Osteoblast (primary cell): ENCODE data around the gene SSTR3. TPM values are rescaled to one million over a fixed set of nuclear protein-coding genes. Genes with fewer than 3 reads are reported as not detected.
A peak's percentile ranks its signal among the peaks of the same experiment; 100 is the strongest.

Source experiments
- DNase-seq: peaks from one replicate; pipeline ENCODE4 v3.0.0; 2011; ENCODE audit warnings: low spot score, mixed read lengths; ENCODE audit not compliant: insufficient read length; ENCODE audit errors: missing footprints
- H2AFZ ChIP-seq: 2 replicates; pipeline ENCODE4 v1.6.0; 2011; ENCODE audit warnings: mild to moderate bottlenecking, low read length
- H3K27ac ChIP-seq: 2 replicates; pipeline ENCODE4 v1.5.1; 2011; ENCODE audit warnings: mild to moderate bottlenecking, low read depth, low read length, moderate library complexity
- H3K27me3 ChIP-seq: 2 replicates; pipeline ENCODE4 v1.6.0; 2012; ENCODE audit warnings: mild to moderate bottlenecking, control low read depth, inconsistent platforms, low read length, moderate library complexity; ENCODE audit not compliant: insufficient read depth
- H3K36me3 ChIP-seq: 2 replicates; pipeline ENCODE4 v1.5.1; 2011; ENCODE audit warnings: mild to moderate bottlenecking, low read length, control low read depth, moderate library complexity; ENCODE audit not compliant: insufficient read depth
- H3K4me1 ChIP-seq: 2 replicates; pipeline ENCODE4 v1.5.1; 2011; ENCODE audit warnings: mild to moderate bottlenecking, low read length, control low read depth, moderate library complexity; ENCODE audit not compliant: insufficient read depth
- H3K4me2 ChIP-seq: 2 replicates; pipeline ENCODE4 v1.6.0; 2011; ENCODE audit warnings: mild to moderate bottlenecking, low read length; ENCODE audit not compliant: insufficient read depth
- H3K4me3 ChIP-seq: fragments of 200-600 bp; sonication (generic); 3 replicates; pipeline ENCODE4 v1.5.1; 2012; ENCODE audit warnings: mild to moderate bottlenecking, low read length, inconsistent platforms; ENCODE audit not compliant: insufficient read depth
- H3K79me2 ChIP-seq: 2 replicates; pipeline ENCODE4 v1.6.0; 2012; ENCODE audit warnings: mild to moderate bottlenecking, low read length, control low read depth, inconsistent platforms; ENCODE audit not compliant: insufficient read depth
- H3K9me3 ChIP-seq: 2 replicates; pipeline ENCODE4 v1.5.1; 2011; ENCODE audit warnings: low read depth, low read length, control low read depth
- H4K20me1 ChIP-seq: 2 replicates; pipeline ENCODE4 v1.6.0; 2012; ENCODE audit warnings: mild to moderate bottlenecking, low read length, control low read depth; ENCODE audit not compliant: insufficient read depth
- total RNA-seq: library from RNA; depleted of rRNA; stranded (reverse); fragments of >200 nt; gene quantifications from 2 replicates; pipeline ENCODE4 v1.2.3, GENCODE V29; 2012
- TF ChIP-seq, protein P1 (sequence below): IDR thresholded peaks from 2 replicates; pipeline ENCODE4 v1.5.1; 2011; ENCODE audit warnings: mild to moderate bottlenecking, low read depth, low read length, moderate library complexity; ENCODE audit errors: extremely low read depth

The SSTR3 gene
- total RNA-seq, 1 donor, result not detected

DNA sequence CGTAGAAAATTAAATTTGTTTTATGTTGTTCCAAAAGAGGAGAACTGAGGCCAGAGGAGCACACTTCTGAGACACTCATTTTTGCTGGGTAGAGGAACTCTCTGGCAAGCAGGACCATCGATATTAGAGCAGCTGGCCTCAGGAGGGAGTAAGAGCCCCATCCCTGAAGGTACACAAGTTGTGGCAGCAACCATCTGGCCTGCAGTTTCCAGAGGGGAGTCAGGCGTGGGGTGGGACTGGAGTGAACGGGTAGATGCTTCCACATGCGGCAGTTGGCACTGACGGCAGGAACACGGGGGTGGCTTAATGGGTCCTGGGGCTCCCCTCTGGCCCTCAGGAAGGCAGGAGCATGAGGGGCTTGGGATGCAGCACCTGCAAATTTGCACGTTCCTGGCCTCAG is 13.2 kb upstream of the SSTR3 start:
- TF ChIP-seq, protein P1, sequence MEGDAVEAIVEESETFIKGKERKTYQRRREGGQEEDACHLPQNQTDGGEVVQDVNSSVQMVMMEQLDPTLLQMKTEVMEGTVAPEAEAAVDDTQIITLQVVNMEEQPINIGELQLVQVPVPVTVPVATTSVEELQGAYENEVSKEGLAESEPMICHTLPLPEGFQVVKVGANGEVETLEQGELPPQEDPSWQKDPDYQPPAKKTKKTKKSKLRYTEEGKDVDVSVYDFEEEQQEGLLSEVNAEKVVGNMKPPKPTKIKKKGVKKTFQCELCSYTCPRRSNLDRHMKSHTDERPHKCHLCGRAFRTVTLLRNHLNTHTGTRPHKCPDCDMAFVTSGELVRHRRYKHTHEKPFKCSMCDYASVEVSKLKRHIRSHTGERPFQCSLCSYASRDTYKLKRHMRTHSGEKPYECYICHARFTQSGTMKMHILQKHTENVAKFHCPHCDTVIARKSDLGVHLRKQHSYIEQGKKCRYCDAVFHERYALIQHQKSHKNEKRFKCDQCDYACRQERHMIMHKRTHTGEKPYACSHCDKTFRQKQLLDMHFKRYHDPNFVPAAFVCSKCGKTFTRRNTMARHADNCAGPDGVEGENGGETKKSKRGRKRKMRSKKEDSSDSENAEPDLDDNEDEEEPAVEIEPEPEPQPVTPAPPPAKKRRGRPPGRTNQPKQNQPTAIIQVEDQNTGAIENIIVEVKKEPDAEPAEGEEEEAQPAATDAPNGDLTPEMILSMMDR, result peak; percentile 10
- Histone ChIP-seq H3K36me3 (peaks cover 16% of the 10 kb centered on the region), H3K79me2 (no peaks in the 10 kb centered on the region), H3K4me2 (no peak overlapping the region), H3K9me3 (no peaks in the 10 kb centered on the region), H3K27ac (no peak overlapping the region), H3K4me1 (peaks cover 25% of the 10 kb centered on the region), H3K4me3 (no peak overlapping the region), H2AFZ (no peak overlapping the region), H4K20me1 (peaks cover 6% of the 10 kb centered on the region), H3K27me3 (no peaks in the 10 kb centered on the region)
- peak; percentile 84 for DNase-seq

DNA sequence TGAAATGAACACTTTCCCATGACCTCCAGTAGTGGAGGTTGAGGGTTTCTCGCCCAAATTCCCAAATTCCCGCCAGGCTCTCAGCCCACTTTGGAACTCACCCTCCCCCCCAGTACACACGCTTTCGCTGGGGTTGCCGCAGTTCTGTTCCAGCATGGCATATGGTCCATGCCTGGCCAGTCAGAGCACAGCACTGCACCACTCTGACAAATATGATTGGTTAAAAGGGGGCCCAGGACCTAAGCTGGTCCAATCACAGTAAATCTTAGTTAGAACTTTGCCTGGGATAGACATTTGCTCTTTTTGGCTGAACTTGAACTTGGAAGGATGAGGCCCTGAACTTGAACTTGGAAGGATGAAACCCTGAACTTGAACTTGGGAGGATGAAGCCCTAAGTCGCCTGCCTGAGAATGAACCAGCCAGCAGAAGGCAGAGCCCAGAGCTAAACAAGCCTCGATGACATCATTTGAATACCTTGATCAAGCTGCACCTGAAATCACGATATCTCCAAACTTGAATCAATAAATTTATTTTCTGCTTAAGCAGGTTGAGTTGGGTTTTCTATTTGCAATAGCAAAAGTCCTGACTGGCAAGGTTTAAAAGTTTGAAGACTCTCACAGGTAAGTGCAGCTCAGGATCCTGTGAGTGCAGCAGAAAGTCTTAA is 12.6 kb upstream of the SSTR3 start:
- Histone ChIP-seq H2AFZ (no peak overlapping the region), H3K4me3 (no peak overlapping the region), H3K4me2 (no peak overlapping the region), H3K27ac (no peak overlapping the region), H3K36me3 (peaks cover 16% of the 10 kb centered on the region), H3K27me3 (no peaks in the 10 kb centered on the region), H4K20me1 (peaks cover 6% of the 10 kb centered on the region), H3K9me3 (no peaks in the 10 kb centered on the region), H3K79me2 (no peaks in the 10 kb centered on the region), H3K4me1 (peaks cover 21% of the 10 kb centered on the region)
- peak; percentile 77 for DNase-seq
- TF ChIP-seq, protein P1, result no peak

DNA sequence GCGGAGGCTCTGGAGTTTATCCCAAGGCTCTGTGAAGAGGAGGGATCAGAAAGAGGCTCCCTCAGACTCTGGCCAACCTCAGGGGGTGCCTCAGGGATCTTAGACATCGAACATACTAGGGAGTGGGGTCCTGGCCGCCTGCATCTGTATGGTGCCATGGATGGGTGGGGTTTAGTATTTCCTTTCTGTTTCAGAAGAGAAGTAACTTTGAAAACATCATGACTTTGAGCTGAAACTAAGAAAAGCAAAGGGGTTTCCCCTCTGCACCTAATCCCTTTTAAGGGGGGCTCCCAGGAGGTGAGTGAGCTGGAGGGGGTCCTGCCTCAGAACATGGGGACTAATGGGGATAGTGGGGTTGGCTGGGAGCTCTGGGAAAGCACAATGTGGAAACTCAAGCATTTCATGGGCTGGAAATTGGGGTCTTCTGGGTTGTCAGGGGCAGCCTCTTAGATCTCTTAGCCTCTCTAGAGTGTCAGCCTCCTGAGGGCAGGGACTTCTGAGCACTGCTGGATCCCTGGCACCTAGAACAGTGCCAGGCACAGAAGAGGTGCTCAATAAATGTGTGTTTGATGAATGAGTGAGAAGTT is 11.8 kb upstream of the SSTR3 start:
- peaks cover 16% of the 10 kb centered on the region for H3K36me3 ChIP-seq
- no peak overlapping the region for H2AFZ ChIP-seq
- H3K79me2 ChIP-seq, result no peaks in the 10 kb centered on the region
- DNase-seq, result peak; percentile 26
- H3K9me3 ChIP-seq, result no peaks in the 10 kb centered on the region
- H3K4me2 ChIP-seq, result no peak overlapping the region
- TF ChIP-seq, protein P1, result no peak
- H3K27ac ChIP-seq, result no peak overlapping the region
- no peak overlapping the region for H3K4me3 ChIP-seq
- H4K20me1 ChIP-seq, result peaks cover 4% of the 10 kb centered on the region
- peaks cover 13% of the 10 kb centered on the region for H3K4me1 ChIP-seq
- no peaks in the 10 kb centered on the region for H3K27me3 ChIP-seq

DNA sequence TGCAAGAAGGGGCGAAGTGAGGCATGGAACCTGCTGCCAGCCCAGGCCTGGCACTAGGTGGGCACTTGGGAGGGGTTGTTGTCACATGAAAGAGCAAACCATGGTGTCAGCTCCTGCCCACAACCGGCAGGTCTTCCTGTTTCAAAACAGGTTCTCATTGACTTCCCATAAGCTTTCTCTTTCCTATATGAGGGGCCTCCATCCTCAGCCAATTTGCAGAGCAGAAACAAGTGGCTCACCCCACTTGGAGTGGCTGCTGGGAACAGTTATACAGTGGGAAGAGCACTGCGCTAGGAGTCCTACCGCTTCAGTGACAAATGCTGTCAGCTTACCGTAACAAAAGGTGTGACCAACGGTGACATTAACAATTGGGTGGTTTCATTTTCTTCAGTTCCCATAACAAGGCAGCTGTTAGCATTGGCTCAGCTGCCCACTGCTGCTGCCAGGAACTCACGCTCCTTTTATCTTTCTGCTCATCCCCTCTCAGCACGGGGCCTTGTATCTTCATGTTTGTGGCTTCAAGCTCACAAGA is 10.2 kb upstream of the SSTR3 start:
- H4K20me1 ChIP-seq, result peaks cover 4% of the 10 kb centered on the region

More for the DNA sequence above, 10.2 kb upstream of the SSTR3 start:
- H3K27me3 ChIP-seq, result peaks cover 9% of the 10 kb centered on the region
- no peak overlapping the region for H3K4me3 ChIP-seq
- no peaks in the 10 kb centered on the region for H3K4me1 ChIP-seq
- DNase-seq, result no peak
- TF ChIP-seq, protein P1, result no peak
- no peak overlapping the region for H3K4me2 ChIP-seq
- H2AFZ ChIP-seq, result no peak overlapping the region
- no peak overlapping the region for H3K27ac ChIP-seq
- no peaks in the 10 kb centered on the region for H3K79me2 ChIP-seq
- peaks cover 16% of the 10 kb centered on the region for H3K36me3 ChIP-seq
- no peaks in the 10 kb centered on the region for H3K9me3 ChIP-seq
